Naive thymus-derived CD8-positive, alpha-beta T cell (primary cell): ENCODE measurements around the gene ABHD15. TPM values are rescaled to one million over a fixed set of nuclear protein-coding genes. Genes with fewer than 3 reads are reported as not detected.

Experiments
- ATAC-seq, 2 donors: fragments of 150-1000 bp; cut with Tn5 transposase in 1 of 2; sonication (Bioruptor Pico), chemical (Tn5 transposase) in 1 of 2; 1 replicate in 1 of 2; 2 replicates in 1 of 2; pipeline ENCODE4 v1.10.0; 2021; ENCODE audit warnings: mild to moderate bottlenecking in 2 of 2, moderate library complexity in 2 of 2
- POLR2A ChIA-PET: fragments of 350-600 bp; sonication (Branson Sonifier 250); formaldehyde crosslinking; loops from one replicate; lab custom pipeline; 2021; ENCODE audit warnings: antibody characterized with exemption; lab: Charles Lee
- DNase-seq, 10 donors: peaks; one replicate each; pipeline versions ENCODE4 v3.0.0 to v3.0.0-alpha.2; 2020 to 2022
- H3K27ac Mint-ChIP-seq, 10 donors: one replicate each; pipeline ENCODE4 v1.8.0; 2020 to 2022; ENCODE audit warnings: mild to moderate bottlenecking in 10 of 10, mixed read lengths in 10 of 10, moderate library complexity in 4 of 10, inconsistent platforms in 1 of 10
- H3K27me3 Mint-ChIP-seq, 5 donors: one replicate each; pipeline ENCODE4 v1.8.0; 2021 to 2022; ENCODE audit warnings: mixed read lengths in 5 of 5
- H3K36me3 Mint-ChIP-seq, 3 donors: one replicate each; pipeline ENCODE4 v1.8.0; 2020 to 2022; ENCODE audit warnings: mixed read lengths in 3 of 3, mild to moderate bottlenecking in 2 of 3, inconsistent platforms in 1 of 3
- H3K4me1 Mint-ChIP-seq, 4 donors: one replicate each; pipeline ENCODE4 v1.8.0; 2021 to 2022; ENCODE audit warnings: mixed read lengths in 4 of 4
- H3K4me3 Mint-ChIP-seq, 10 donors: one replicate each; pipeline ENCODE4 v1.8.0; 2020 to 2022; ENCODE audit warnings: mild to moderate bottlenecking in 10 of 10, mixed read lengths in 10 of 10, moderate library complexity in 6 of 10, inconsistent platforms in 1 of 10
- H3K9me3 Mint-ChIP-seq, 9 donors: one replicate each; pipeline ENCODE4 v1.8.0; 2020 to 2022; ENCODE audit warnings: mixed read lengths in 9 of 9, mild to moderate bottlenecking in 3 of 9, inconsistent platforms in 1 of 9, moderate library complexity in 1 of 9
- polyA plus RNA-seq, 3 donors: library from polyadenylated mRNA; unstranded; fragments of 300-500 nt; fragmentation: Illumina TruSeq; gene quantifications; one replicate each; pipeline ENCODE4 v1.2.3, GENCODE V29; 2021
- total RNA-seq, 8 experiments: library from RNA in 2 of 8; stranded (reverse) in 2 of 8; gene quantifications; one replicate each; pipeline ENCODE4 v1.2.3 and lab custom pipeline; 2021 to 2026

ABHD15 gene
- total and polyA plus RNA-seq, 5 experiments from 2014 or later: 4.2 to 13.8 (median 8.9) TPM

GRCh38 chr17:29577385-29578211 lies 10.8 kb upstream of the ABHD15 start:
- no peak for ATAC-seq
- H3K36me3 Mint-ChIP-seq: peaks cover 0 to 48% (median 4%) of the 10 kb centered on the region in 3 donors
- H3K9me3 Mint-ChIP-seq: no peaks in the 10 kb centered on the region
- peak overlapping the region in 1 of 10 donors; percentile 18 for H3K27ac Mint-ChIP-seq
- DNase-seq: peak in 1 of 10 donors; percentile 59
- H3K27me3 Mint-ChIP-seq: no peaks in the 10 kb centered on the region
- H3K4me3 Mint-ChIP-seq: no peak overlapping the region
- peaks cover 8 to 25% (median 14%) of the 10 kb centered on the region in 4 donors for H3K4me1 Mint-ChIP-seq
- POLR2A ChIA-PET: interaction anchor here (1.1 to 1.7 kb wide), 3 partner anchors 9 to 15 kb away, joined by 3 to 6 read pairs (median 4); partner anchors contain the start of genes ANKRD13B and TP53I13

- H3K36me3 Mint-ChIP-seq: peaks cover 0 to 43% (median 2%) of the 10 kb centered on the region in 3 donors
- H3K27me3 Mint-ChIP-seq: no peaks in the 10 kb centered on the region
- no peak overlapping the region for H3K27ac Mint-ChIP-seq
- DNase-seq: peak in 1 of 10 donors; percentile 46
- POLR2A ChIA-PET: interaction anchor here (0.6 to 1.7 kb wide), 4 partner anchors 9 to 83 kb away, joined by 4 to 6 read pairs (median 4); partner anchors contain the start of genes ABHD15 and TP53I13
- H3K9me3 Mint-ChIP-seq: no peaks in the 10 kb centered on the region
- H3K4me1 Mint-ChIP-seq: peaks cover 6 to 25% (median 14%) of the 10 kb centered on the region in 4 donors
- H3K4me3 Mint-ChIP-seq: no peak overlapping the region
- no peak for ATAC-seq
These were observed 10.1 kb upstream of the ABHD15 start for GRCh38 chr17:29577001-29577370.

GRCh38 chr17:29576214-29577000 lies 9.6 kb upstream of the ABHD15 start:
- no peak overlapping the region for H3K27ac Mint-ChIP-seq
- H3K4me1 Mint-ChIP-seq: peaks cover 6 to 25% (median 14%) of the 10 kb centered on the region in 4 donors
- ATAC-seq (no peak), DNase-seq (peak in 1 of 10 donors; percentile 57)
- H3K27me3 Mint-ChIP-seq: no peaks in the 10 kb centered on the region
- peaks cover 0 to 43% (median 2%) of the 10 kb centered on the region in 3 donors for H3K36me3 Mint-ChIP-seq
- POLR2A ChIA-PET: interaction anchor here (0.6 to 1.5 kb wide), 4 partner anchors 9 to 82 kb away, joined by 3 to 4 read pairs (median 4); partner anchors contain the start of genes ABHD15 and TP53I13
- no peaks in the 10 kb centered on the region for H3K9me3 Mint-ChIP-seq
- H3K4me3 Mint-ChIP-seq: no peak overlapping the region

GRCh38 chr17:29575511-29576213 lies 8.8 kb upstream of the ABHD15 start:
- POLR2A ChIA-PET: interaction anchor here (1.0 to 1.5 kb wide), 4 partner anchors 8 to 40 kb away, joined by 3 to 4 read pairs (median 4); partner anchors contain the start of genes ABHD15 and TP53I13
- Mint-ChIP-seq H3K9me3 (no peaks in the 10 kb centered on the region), H3K36me3 (peaks cover 0 to 41% (median 2%) of the 10 kb centered on the region in 3 donors), H3K27ac (no peak overlapping the region), H3K27me3 (no peaks in the 10 kb centered on the region), H3K4me3 (no peak overlapping the region), H3K4me1 (peaks cover 10 to 29% (median 16%) of the 10 kb centered on the region in 4 donors)
- no peak for ATAC-seq
- peak in 1 of 10 donors; percentile 43 for DNase-seq

GRCh38 chr17:29574732-29575510 lies 8.1 kb upstream of the ABHD15 start:
- Mint-ChIP-seq H3K4me1 (peaks cover 10 to 24% (median 15%) of the 10 kb centered on the region in 4 donors), H3K9me3 (no peaks in the 10 kb centered on the region), H3K27me3 (no peaks in the 10 kb centered on the region), H3K27ac (peak overlapping the region in 4 of 10 donors; percentile 41 to 80 (median 67)), H3K4me3 (no peak overlapping the region), H3K36me3 (peaks cover 0 to 35% (median 2%) of the 10 kb centered on the region in 3 donors)
- ATAC-seq: no peak
- DNase-seq: peak in 1 of 10 donors; percentile 53
- POLR2A ChIA-PET: interaction anchor here (0.5 to 1.2 kb wide), 4 partner anchors 8 to 205 kb away, joined by 3 read pairs; no protein-coding TSS in a partner anchor

- ATAC-seq: no peak
- POLR2A ChIA-PET: interaction anchor here (0.5 to 1.5 kb wide), 5 partner anchors 9 to 204 kb away, joined by 3 to 4 read pairs (median 3); no protein-coding TSS in a partner anchor
These were observed 7.3 kb upstream of the ABHD15 start for GRCh38 chr17:29573871-29574731.

GRCh38 chr17:29573558-29573869 lies 6.7 kb upstream of the ABHD15 start:
- H3K36me3 Mint-ChIP-seq: peaks cover 0 to 33% (median 2%) of the 10 kb centered on the region in 3 donors
- peaks cover 15 to 31% (median 21%) of the 10 kb centered on the region in 4 donors for H3K4me1 Mint-ChIP-seq
- H3K27me3 Mint-ChIP-seq: no peaks in the 10 kb centered on the region
- no peaks in the 10 kb centered on the region for H3K9me3 Mint-ChIP-seq
- H3K27ac Mint-ChIP-seq: peak overlapping the region in 5 of 10 donors; percentile 11 to 72 (median 43)
- POLR2A ChIA-PET: interaction anchor here (0.8 to 1.5 kb wide), 3 partner anchors 15 to 40 kb away, joined by 3 to 7 read pairs (median 4); no protein-coding TSS in a partner anchor
- DNase-seq (no peak), ATAC-seq (no peak)
- no peak overlapping the region for H3K4me3 Mint-ChIP-seq

More at GRCh38 chr17:29573871-29574731, 7.3 kb upstream of the ABHD15 start:
- H3K27me3 Mint-ChIP-seq: no peaks in the 10 kb centered on the region
- H3K9me3 Mint-ChIP-seq: no peaks in the 10 kb centered on the region
- DNase-seq: no peak
- peaks cover 0 to 33% (median 2%) of the 10 kb centered on the region in 3 donors for H3K36me3 Mint-ChIP-seq
- peak overlapping the region in 5 of 10 donors; percentile 11 to 80 (median 59) for H3K27ac Mint-ChIP-seq
- H3K4me1 Mint-ChIP-seq: peaks cover 14 to 27% (median 19%) of the 10 kb centered on the region in 4 donors
- no peak overlapping the region for H3K4me3 Mint-ChIP-seq

- POLR2A ChIA-PET: interaction anchor here (0.6 to 1.5 kb wide), 4 partner anchors 15 to 163 kb away, joined by 3 to 7 read pairs (median 4); no protein-coding TSS in a partner anchor
- Mint-ChIP-seq H3K4me3 (peak overlapping the region in 1 of 10 donors; percentile 14), H3K27me3 (no peaks in the 10 kb centered on the region), H3K9me3 (no peaks in the 10 kb centered on the region), H3K4me1 (peaks cover 17 to 35% (median 21%) of the 10 kb centered on the region in 4 donors), H3K36me3 (peaks cover 0 to 33% (median 2%) of the 10 kb centered on the region in 3 donors), H3K27ac (peak overlapping the region in 2 of 10 donors; percentile 31 to 72)
- DNase-seq (peak in 7 of 10 donors; percentile 24 to 66 (median 48)), ATAC-seq (peak in 1 of 2 donors; percentile 49)
These were observed 6.1 kb upstream of the ABHD15 start for GRCh38 chr17:29572691-29573557.

- peaks cover 17 to 41% (median 21%) of the 10 kb centered on the region in 4 donors for H3K4me1 Mint-ChIP-seq
- H3K9me3 Mint-ChIP-seq: no peaks in the 10 kb centered on the region
- peak overlapping the region in 1 of 10 donors; percentile 65 for H3K27ac Mint-ChIP-seq
- peaks cover 0 to 29% (median 2%) of the 10 kb centered on the region in 3 donors for H3K36me3 Mint-ChIP-seq
- DNase-seq (no peak), ATAC-seq (no peak)
- peak overlapping the region in 1 of 10 donors; percentile 10 for H3K4me3 Mint-ChIP-seq
- H3K27me3 Mint-ChIP-seq: no peaks in the 10 kb centered on the region
- POLR2A ChIA-PET: interaction anchor here (0.6 to 7.2 kb wide), 3 partner anchors 16 to 164 kb away, joined by 4 to 70 read pairs (median 7); no protein-coding TSS in a partner anchor
These were observed 5.2 kb upstream of the ABHD15 start for GRCh38 chr17:29571883-29572681.
